Suprapubic skin (tissue), 4 donors: ENCODE measurements around the gene SCFD1. TPM values are rescaled to one million over a fixed set of nuclear protein-coding genes. Genes with fewer than 3 reads are reported as not detected.

Source experiments
- DNase-seq, 2 donors: peaks; one replicate each; pipeline ENCODE4 v3.0.0-alpha.2; 2019; ENCODE audit warnings: low spot score in 2 of 2
- H3K27ac ChIP-seq: fragments of 200-600 bp; sonication (generic); one replicate; pipeline ENCODE4 v1.5.1; 2019
- H3K27me3 ChIP-seq: fragments of 200-600 bp; sonication (generic); one replicate; pipeline ENCODE4 v1.5.1; 2019
- H3K36me3 ChIP-seq: fragments of 200-600 bp; sonication (generic); one replicate; pipeline ENCODE4 v1.5.1; 2019
- H3K4me1 ChIP-seq: fragments of 200-600 bp; sonication (generic); one replicate; pipeline ENCODE4 v1.5.1; 2019
- H3K4me3 ChIP-seq: fragments of 200-600 bp; sonication (generic); one replicate; pipeline ENCODE4 v1.5.1; 2019; ENCODE audit warnings: mild to moderate bottlenecking
- H3K9me3 ChIP-seq: fragments of 200-600 bp; sonication (generic); one replicate; pipeline ENCODE4 v1.5.1; 2019
- CTCF ChIP-seq, 2 donors: fragments of 200-600 bp in 1 of 2; fragments of 450-650 bp in 1 of 2; sonication (generic) in 1 of 2; IDR thresholded peaks; one replicate each; pipeline ENCODE4 v1.5.1; 2016 to 2019; ENCODE audit warnings: antibody characterized with exemption in 2 of 2, mild to moderate bottlenecking in 1 of 2, moderate library complexity in 1 of 2
- EP300 ChIP-seq: sonication (generic); formaldehyde crosslinking; IDR thresholded peaks from one replicate; pipeline ENCODE4 v1.6.1; 2017; ENCODE audit warnings: antibody characterized with exemption
- POLR2A ChIP-seq, 2 donors: fragments of 450-650 bp; IDR thresholded peaks; one replicate each; pipeline ENCODE4 v1.6.1; 2017; ENCODE audit warnings: antibody characterized with exemption in 2 of 2, mild to moderate bottlenecking in 2 of 2, moderate library complexity in 2 of 2
- POLR2AphosphoS5 ChIP-seq, 3 donors: sonication (generic); formaldehyde crosslinking; IDR thresholded peaks; one replicate each; pipeline ENCODE4 v1.6.1; 2017; ENCODE audit warnings: antibody characterized with exemption in 3 of 3
- WGBS: methylation state at CpG from one replicate; pipeline ENCODE4 v1.1.5; 2018; 5-methylcytosine and 5-hydroxymethylcytosine counted together
- total RNA-seq, 4 donors: library from RNA; depleted of rRNA; stranded (reverse); fragments of >200 nt; gene quantifications; one replicate each; pipeline ENCODE4 v1.1.0, GENCODE V29; 2016

SCFD1 gene
- total RNA-seq, 4 donors from 2014 or later: 26.4 to 84.2 (median 49.9) TPM

DNA sequence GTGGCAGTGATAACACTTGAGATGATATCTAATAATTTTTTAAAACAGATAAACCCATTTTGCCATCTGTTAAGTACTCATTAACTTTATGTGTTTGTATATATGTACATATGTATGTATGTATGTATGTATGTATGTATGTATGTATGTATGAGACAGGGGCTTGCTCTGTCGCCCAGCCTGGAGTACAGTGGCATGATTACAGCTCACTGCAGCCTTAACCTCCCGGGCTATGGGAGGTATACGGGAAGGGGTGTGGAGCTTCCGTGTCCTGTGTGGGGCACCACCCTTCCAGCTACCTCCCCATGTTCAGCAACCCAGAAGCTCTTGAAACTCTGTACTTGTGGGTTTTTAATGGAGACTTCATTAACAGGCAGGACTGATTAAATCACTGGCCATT lies 116.9 kb downstream of the SCFD1 start:
- WGBS: 90% methylated on average over 4 of the region's 4 CpGs
- TF ChIP-seq EP300: no peak
- no peak for TF ChIP-seq POLR2A (IDR thresholded peaks at IDR 0.05)
- TF ChIP-seq CTCF (IDR thresholded peaks at IDR 0.05): no peak
- TF ChIP-seq POLR2AphosphoS5 (IDR thresholded peaks at IDR 0.05): no peak
- DNase-seq: no peak
- Histone ChIP-seq H3K36me3 (peaks cover 26% of the 10 kb centered on the region), H3K27ac (no peak overlapping the region), H3K4me3 (no peak overlapping the region), H3K9me3 (no peaks in the 10 kb centered on the region), H3K4me1 (no peaks in the 10 kb centered on the region), H3K27me3 (no peaks in the 10 kb centered on the region)

GRCh38 chr14:30748343-30748742 lies 126.2 kb downstream of the SCFD1 start:
- 66% methylated on average over 2 of the region's 2 CpGs for WGBS
- Histone ChIP-seq H3K4me1 (no peaks in the 10 kb centered on the region), H3K9me3 (no peaks in the 10 kb centered on the region), H3K36me3 (no peaks in the 10 kb centered on the region), H3K4me3 (no peak overlapping the region), H3K27ac (no peak overlapping the region), H3K27me3 (no peaks in the 10 kb centered on the region)
- DNase-seq: no peak
- TF ChIP-seq POLR2A (IDR thresholded peaks at IDR 0.05) (no peak), CTCF (IDR thresholded peaks at IDR 0.05) (no peak), EP300 (no peak), POLR2AphosphoS5 (IDR thresholded peaks at IDR 0.05) (no peak)

- Histone ChIP-seq H3K27me3 (no peaks in the 10 kb centered on the region), H3K27ac (no peak overlapping the region), H3K36me3 (no peaks in the 10 kb centered on the region), H3K4me3 (no peak overlapping the region), H3K9me3 (no peaks in the 10 kb centered on the region), H3K4me1 (no peaks in the 10 kb centered on the region)
- DNase-seq: no peak
- no peak for TF ChIP-seq EP300
- no peak for TF ChIP-seq POLR2A (IDR thresholded peaks at IDR 0.05)
- TF ChIP-seq POLR2AphosphoS5 (IDR thresholded peaks at IDR 0.05): no peak
- TF ChIP-seq CTCF (IDR thresholded peaks at IDR 0.05): no peak
- WGBS: 81% methylated on average over 10 of the region's 11 CpGs
Observed at GRCh38 chr14:30751646-30752416, 129.7 kb downstream of the SCFD1 start.

- Histone ChIP-seq H3K4me1 (no peaks in the 10 kb centered on the region), H3K9me3 (no peaks in the 10 kb centered on the region), H3K27me3 (no peaks in the 10 kb centered on the region), H3K4me3 (no peak overlapping the region), H3K36me3 (no peaks in the 10 kb centered on the region), H3K27ac (no peak overlapping the region)
- DNase-seq: no peak
- 76% methylated on average over 4 of the region's 4 CpGs for WGBS
- no peak for TF ChIP-seq POLR2A (IDR thresholded peaks at IDR 0.05)
- TF ChIP-seq CTCF (IDR thresholded peaks at IDR 0.05): no peak
- no peak for TF ChIP-seq POLR2AphosphoS5 (IDR thresholded peaks at IDR 0.05)
- no peak for TF ChIP-seq EP300
Observed at GRCh38 chr14:30753452-30753851, 131.3 kb downstream of the SCFD1 start.

GRCh38 chr14:30754778-30755177 lies 132.7 kb downstream of the SCFD1 start:
- no peak overlapping the region for H3K4me3 ChIP-seq
- H3K9me3 ChIP-seq: no peaks in the 10 kb centered on the region
- TF ChIP-seq POLR2A (IDR thresholded peaks at IDR 0.05) (no peak), CTCF (IDR thresholded peaks at IDR 0.05) (no peak), EP300 (no peak), POLR2AphosphoS5 (IDR thresholded peaks at IDR 0.05) (no peak)
- 78% methylated on average over 3 of the region's 3 CpGs for WGBS
- H3K36me3 ChIP-seq: no peaks in the 10 kb centered on the region
- H3K27ac ChIP-seq: no peak overlapping the region
- no peaks in the 10 kb centered on the region for H3K4me1 ChIP-seq
- no peaks in the 10 kb centered on the region for H3K27me3 ChIP-seq
- DNase-seq: no peak
